NCI-H748 (cell line): ENCODE measurements around the gene SCO1.
"Not testable (repeated sequence)": the region's sequence is repeated elsewhere in the genome, so short reads cannot be mapped to it uniquely, and the experiment has no call there.

Experiments
- DNase-seq: peaks from one replicate; lab custom pipeline; 2025; ENCODE audit not compliant: unreplicated experiment; lab: John Stamatoyannopoulos, UW

The SCO1 gene

GRCh38 chr17:10726196-10726595, 28.9 kb upstream of the SCO1 start:
- no peak for DNase-seq

- DNase-seq, result no peak
Measured at GRCh38 chr17:10725262-10725661, 27.9 kb upstream of the SCO1 start.

- no peak for DNase-seq
Measured at GRCh38 chr17:10724546-10725195, 27.3 kb upstream of the SCO1 start.

- DNase-seq, result no peak
Measured at GRCh38 chr17:10718547-10718946, 21.2 kb upstream of the SCO1 start.

GRCh38 chr17:10716218-10716617, 18.9 kb upstream of the SCO1 start:
- DNase-seq, result no peak

- no peak for DNase-seq
Measured at GRCh38 chr17:10713318-10713717, 16.0 kb upstream of the SCO1 start.

- no peak for DNase-seq
Measured at GRCh38 chr17:10705727-10706126, 8.4 kb upstream of the SCO1 start.

- no peak for DNase-seq
Measured at GRCh38 chr17:10702574-10702973, 5.2 kb upstream of the SCO1 start.

GRCh38 chr17:10699856-10700255, 2.5 kb upstream of the SCO1 start:
- DNase-seq, result no peak

GRCh38 chr17:10698096-10698818, 924 bp upstream of the SCO1 start:
- DNase-seq, result peak; percentile 35

- not testable (repeated sequence) for DNase-seq
Measured at GRCh38 chr17:10695875-10696407, 1.4 kb downstream of the SCO1 start.

- no peak for DNase-seq
Measured at GRCh38 chr17:10687499-10687898, 9.8 kb downstream of the SCO1 start.

GRCh38 chr17:10683853-10684252, 13.5 kb downstream of the SCO1 start:
- DNase-seq, result peak; percentile 6

GRCh38 chr17:10681866-10682446, 15.4 kb downstream of the SCO1 start:
- DNase-seq, result no peak

GRCh38 chr17:10674704-10675103, 22.6 kb downstream of the SCO1 start:
- no peak for DNase-seq

- DNase-seq, result no peak
Measured at GRCh38 chr17:10673312-10673711, 24.0 kb downstream of the SCO1 start.

- no peak for DNase-seq
Measured at GRCh38 chr17:10668775-10669174, 28.6 kb downstream of the SCO1 start.

GRCh38 chr17:10666906-10667305, 30.4 kb downstream of the SCO1 start:
- no peak for DNase-seq

GRCh38 chr17:10664571-10664970, 32.8 kb downstream of the SCO1 start:
- DNase-seq, result no peak

GRCh38 chr17:10663231-10663630, 34.1 kb downstream of the SCO1 start:
- no peak for DNase-seq

GRCh38 chr17:10661437-10661836, 35.9 kb downstream of the SCO1 start:
- no peak for DNase-seq

- no peak for DNase-seq
Measured at GRCh38 chr17:10657879-10658278, 39.5 kb downstream of the SCO1 start.
